Ascending aorta (tissue), 2 donors: ENCODE data around the gene C10orf105. TPM values are rescaled to one million over a fixed set of nuclear protein-coding genes. Genes with fewer than 3 reads are reported as not detected.

Source experiments
- DNase-seq, 2 donors: peaks; one replicate each; pipeline ENCODE4 v3.0.0-alpha.2; 2019; ENCODE audit warnings: low spot score in 2 of 2
- H3K27ac ChIP-seq, 2 donors: fragments of 200-600 bp; sonication (generic); one replicate each; pipeline ENCODE4 v1.5.1; 2016 to 2017; ENCODE audit warnings: mild to moderate bottlenecking in 1 of 2
- H3K27me3 ChIP-seq: fragments of 200-600 bp; sonication (generic); one replicate; pipeline ENCODE4 v1.5.1; 2017
- H3K36me3 ChIP-seq, 2 donors: fragments of 200-600 bp; sonication (generic); one replicate each; pipeline ENCODE4 v1.5.1; 2016
- H3K4me1 ChIP-seq, 2 donors: fragments of 200-600 bp; sonication (generic); one replicate each; pipeline ENCODE4 v1.5.1; 2016 to 2017; ENCODE audit warnings: mild to moderate bottlenecking in 1 of 2
- H3K4me3 ChIP-seq, 2 donors: fragments of 200-600 bp; sonication (generic); one replicate each; pipeline ENCODE4 v1.5.1; 2016 to 2017; ENCODE audit warnings: mild to moderate bottlenecking in 1 of 2
- H3K9me3 ChIP-seq, 2 donors: fragments of 200-600 bp; sonication (generic); one replicate each; pipeline ENCODE4 v1.5.1; 2016
- intact Hi-C: fragments of 100-400 bp; cut with DNase I; formaldehyde crosslinking; loops from one replicate; pipeline ENCODE4 v1.15.1; 2023
- total RNA-seq: library from RNA; depleted of rRNA; stranded (reverse); fragments of >200 nt; gene quantifications from one replicate; pipeline ENCODE4 v1.1.0, GENCODE V29; 2016
- TF ChIP-seq, protein P1 (sequence below), 3 experiments: fragments of 200-600 bp in 2 of 3; fragments of 450-650 bp in 1 of 3; sonication (generic) in 2 of 3; IDR thresholded peaks; one replicate each; pipeline ENCODE4 v1.5.1; 2016 to 2019; ENCODE audit warnings: antibody characterized with exemption in 3 of 3, mild to moderate bottlenecking in 1 of 3, moderate library complexity in 1 of 3

C10orf105 gene, protein sequence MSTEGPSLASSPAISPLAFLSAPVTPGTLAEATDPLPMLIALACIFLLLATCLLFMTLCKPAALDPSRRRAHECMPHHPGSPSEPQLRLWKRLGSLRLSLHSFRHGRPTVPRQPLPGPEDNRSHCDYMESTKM
- not detected for total RNA-seq

DNA sequence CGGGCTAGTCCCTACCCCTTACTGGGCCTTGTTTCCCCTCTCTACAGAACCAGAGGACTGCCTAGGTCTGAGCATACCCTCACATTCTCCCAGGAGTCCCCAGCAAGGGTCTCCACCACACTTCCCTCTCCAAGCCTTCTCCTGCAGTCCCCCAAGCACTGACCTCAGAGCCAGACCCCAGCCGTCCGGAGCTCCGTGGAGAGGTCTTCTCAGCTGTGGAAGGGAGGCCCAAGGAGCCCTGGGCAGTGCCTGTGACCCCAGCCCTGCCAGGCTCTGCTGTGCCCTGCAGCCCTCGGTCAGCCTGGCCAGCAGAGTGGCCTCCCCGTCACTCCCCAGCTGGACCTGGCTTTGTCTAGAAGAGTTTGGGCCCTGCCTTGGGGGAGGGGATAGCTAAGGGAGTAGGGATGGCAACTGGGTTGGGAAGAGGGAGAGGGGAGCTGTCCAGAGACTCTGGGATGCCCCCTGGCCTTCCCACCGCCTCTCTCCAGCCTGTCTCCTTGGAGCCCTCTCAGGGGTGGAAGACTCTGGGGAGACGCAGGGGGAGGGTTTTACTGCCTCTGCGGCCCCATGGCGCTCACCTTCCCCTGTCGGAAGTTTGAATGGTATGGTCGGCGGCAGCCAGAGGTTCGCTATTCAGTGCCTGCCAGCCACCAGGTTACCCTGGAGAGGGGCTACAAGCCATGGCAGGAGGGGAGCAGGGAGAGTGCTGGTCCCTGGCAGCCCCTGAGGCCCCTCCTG is at the start of gene C10orf105:
TSS of gene C10orf105 (minus strand) at position 315 of the 738 bp plus-strand sequence. CDS start 3,441 bp downstream, outside the sequence.
- TF ChIP-seq, protein P1, sequence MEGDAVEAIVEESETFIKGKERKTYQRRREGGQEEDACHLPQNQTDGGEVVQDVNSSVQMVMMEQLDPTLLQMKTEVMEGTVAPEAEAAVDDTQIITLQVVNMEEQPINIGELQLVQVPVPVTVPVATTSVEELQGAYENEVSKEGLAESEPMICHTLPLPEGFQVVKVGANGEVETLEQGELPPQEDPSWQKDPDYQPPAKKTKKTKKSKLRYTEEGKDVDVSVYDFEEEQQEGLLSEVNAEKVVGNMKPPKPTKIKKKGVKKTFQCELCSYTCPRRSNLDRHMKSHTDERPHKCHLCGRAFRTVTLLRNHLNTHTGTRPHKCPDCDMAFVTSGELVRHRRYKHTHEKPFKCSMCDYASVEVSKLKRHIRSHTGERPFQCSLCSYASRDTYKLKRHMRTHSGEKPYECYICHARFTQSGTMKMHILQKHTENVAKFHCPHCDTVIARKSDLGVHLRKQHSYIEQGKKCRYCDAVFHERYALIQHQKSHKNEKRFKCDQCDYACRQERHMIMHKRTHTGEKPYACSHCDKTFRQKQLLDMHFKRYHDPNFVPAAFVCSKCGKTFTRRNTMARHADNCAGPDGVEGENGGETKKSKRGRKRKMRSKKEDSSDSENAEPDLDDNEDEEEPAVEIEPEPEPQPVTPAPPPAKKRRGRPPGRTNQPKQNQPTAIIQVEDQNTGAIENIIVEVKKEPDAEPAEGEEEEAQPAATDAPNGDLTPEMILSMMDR (IDR thresholded peaks at IDR 0.05) = no peak
- Histone ChIP-seq H3K27me3 (no peaks in the 10 kb centered on the region), H3K4me3 (no peak within 1 kb of the TSS), H3K4me1 (peaks cover 4 to 26% of the 10 kb centered on the region in 2 donors), H3K27ac (peak within 1 kb of the TSS in 1 of 2 donors; percentile 59), H3K9me3 (no peaks in the 10 kb centered on the region), H3K36me3 (no peaks in the 10 kb centered on the region)
- no peak for DNase-seq
- intact Hi-C loops = loop anchor here (10.0 kb wide), 1 partner anchor 175 kb away; no protein-coding TSS in a partner anchor

DNA sequence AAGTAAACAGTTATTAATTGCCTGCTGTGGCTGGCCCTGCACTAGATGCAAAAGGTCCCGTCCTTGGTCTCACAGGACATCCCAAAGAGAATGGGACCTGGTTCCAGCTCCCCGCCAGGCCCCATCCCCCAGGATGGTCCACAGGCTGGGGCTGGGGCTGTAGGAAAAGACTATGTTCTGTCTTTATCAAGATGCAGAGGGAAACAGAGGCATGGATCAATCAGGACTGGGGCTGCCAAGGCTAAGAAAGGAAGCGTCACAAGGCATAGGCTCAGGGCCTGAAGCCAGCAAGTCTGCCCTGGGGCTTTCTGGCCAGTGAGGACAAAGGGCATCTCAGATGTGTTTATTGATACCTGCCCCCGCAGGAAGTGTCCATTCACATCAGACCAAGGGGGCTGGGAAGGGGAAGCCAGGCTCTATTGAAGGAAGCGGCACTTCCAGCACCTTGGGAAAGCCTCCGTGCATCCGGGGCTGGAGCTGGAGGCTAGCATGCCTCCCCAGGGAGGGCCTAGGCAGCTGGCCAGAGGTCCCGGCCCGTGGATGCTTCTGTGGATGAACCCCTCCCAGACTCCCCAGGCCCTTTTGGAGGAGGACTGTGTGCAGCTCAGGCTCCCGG is 48.0 kb upstream of the C10orf105 start:
- Histone ChIP-seq H3K4me1 (peaks cover 66 to 70% of the 10 kb centered on the region in 2 donors), H3K36me3 (peaks cover 4% of the 10 kb centered on the region in 2 donors), H3K27ac (peak overlapping the region; percentile 94 to 98), H3K9me3 (no peaks in the 10 kb centered on the region), H3K27me3 (no peaks in the 10 kb centered on the region), H3K4me3 (no peak overlapping the region)
- TF ChIP-seq, protein P1 (IDR thresholded peaks at IDR 0.05) = no peak
- DNase-seq = no peak
- intact Hi-C loops = no loop called here

DNA sequence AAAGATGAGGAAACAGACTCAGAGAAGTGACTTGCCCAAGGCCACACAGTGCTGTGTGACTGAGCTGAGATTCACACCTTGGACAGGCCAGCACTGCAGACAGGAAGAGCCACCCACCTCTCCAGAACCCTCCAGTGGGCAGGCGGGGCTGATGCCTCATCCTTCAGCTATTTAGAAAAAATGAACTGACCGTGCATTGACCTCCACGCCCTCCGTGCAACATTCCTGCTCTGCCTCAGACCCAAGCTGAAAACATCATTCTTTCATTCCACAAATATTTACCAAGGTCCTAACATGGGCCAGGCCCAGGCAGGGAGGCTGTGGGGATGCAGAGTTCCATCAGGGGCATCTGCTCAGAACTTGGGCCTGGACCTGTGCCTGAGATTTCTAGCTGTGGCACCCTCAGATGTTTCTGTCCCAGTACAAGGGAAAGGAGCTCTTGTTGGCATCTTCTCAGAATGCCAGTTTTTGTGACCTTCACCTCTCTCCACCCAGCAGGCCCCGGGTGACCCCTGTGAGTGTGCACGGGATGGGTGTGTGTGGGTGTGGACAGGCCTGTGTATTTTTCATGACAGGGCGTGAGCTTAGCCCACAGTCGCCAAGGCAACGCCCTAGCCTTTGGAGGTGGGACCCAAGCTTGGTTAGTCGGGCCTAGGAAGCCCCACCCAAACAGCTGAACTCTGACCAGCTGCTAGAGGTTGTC is 47.3 kb upstream of the C10orf105 start:
- TF ChIP-seq, protein P1 (IDR thresholded peaks at IDR 0.05) = no peak
- Histone ChIP-seq H3K4me1 (peaks cover 64 to 65% of the 10 kb centered on the region in 2 donors), H3K4me3 (no peak overlapping the region), H3K27me3 (no peaks in the 10 kb centered on the region), H3K36me3 (peaks cover 4 to 8% of the 10 kb centered on the region in 2 donors), H3K27ac (peak overlapping the region; percentile 94 to 98), H3K9me3 (no peaks in the 10 kb centered on the region)
- intact Hi-C loops = no loop called here
- peak in 1 of 2 donors; percentile 90 for DNase-seq

DNA sequence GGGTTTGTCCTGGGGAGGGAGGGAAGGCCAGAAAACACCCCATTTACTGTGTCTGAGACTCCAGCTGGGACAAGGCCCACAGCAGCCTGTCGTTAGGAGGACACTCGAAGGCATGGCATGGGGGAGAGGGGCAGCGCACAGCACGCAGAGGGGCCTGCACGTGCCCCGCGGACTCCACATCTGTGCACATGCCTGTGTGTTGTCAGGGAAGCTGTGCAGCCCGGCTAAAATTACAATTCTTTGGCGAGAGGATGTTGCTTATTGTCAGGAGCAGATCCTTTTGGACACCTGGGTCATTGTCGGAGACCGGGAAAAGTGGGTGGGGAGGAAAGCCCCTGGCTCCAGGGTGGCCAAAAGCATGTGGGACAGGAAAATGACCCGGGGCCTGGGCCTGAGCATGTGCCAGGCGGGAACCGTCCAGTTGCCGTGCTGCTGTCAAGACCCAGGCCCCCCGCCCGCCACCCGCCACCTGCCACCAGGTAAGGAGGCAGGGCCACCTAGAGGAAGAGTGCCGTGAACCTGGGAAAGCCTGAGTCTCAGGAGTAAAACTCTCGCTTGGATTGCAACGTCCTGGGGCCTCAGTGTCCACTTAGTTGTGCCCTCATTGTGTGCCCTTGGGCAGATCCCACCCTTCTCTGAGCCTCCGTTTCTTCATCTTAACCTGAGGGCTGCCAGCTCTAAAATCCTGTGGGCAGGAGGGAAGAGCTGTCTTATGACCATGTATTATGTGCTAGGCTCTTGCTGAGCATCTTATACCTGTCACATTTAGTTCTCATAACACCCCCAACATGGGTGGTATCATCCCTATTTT is 46.5 kb upstream of the C10orf105 start:
- no peaks in the 10 kb centered on the region for H3K9me3 ChIP-seq
- H3K4me1 ChIP-seq = peaks cover 57 to 58% of the 10 kb centered on the region in 2 donors
- peak overlapping the region; percentile 94 to 98 for H3K27ac ChIP-seq
- intact Hi-C loops = no loop called here
- peaks cover 11 to 16% of the 10 kb centered on the region in 2 donors for H3K36me3 ChIP-seq
- TF ChIP-seq, protein P1 (IDR thresholded peaks at IDR 0.05) = no peak
- no peaks in the 10 kb centered on the region for H3K27me3 ChIP-seq
- H3K4me3 ChIP-seq = no peak overlapping the region
- no peak for DNase-seq
